ENCODE data around the gene DMRTA2.

Gene DMRTA2

GRCh38 chr1:50422946-50423669, at the start of gene DMRTA2:
DMRTA2 (minus strand) TSS chr1:50423443; CDS start chr1:50421536, 1,907 bp downstream.
- no peak for DNase-seq (ENCODE audit: low read depth)
- peak within 1 kb of the TSS; percentile 43 for H3K4me3 ChIP-seq (ENCODE audit: low read depth, low read length)
- no peak for TF ChIP-seq MYC (IDR thresholded peaks at IDR 0.05; ENCODE audit: low read depth, low read length)
- no peak for TF ChIP-seq MAX (IDR thresholded peaks at IDR 0.05; ENCODE audit: low read depth, low read length)
- TF ChIP-seq, protein P1, sequence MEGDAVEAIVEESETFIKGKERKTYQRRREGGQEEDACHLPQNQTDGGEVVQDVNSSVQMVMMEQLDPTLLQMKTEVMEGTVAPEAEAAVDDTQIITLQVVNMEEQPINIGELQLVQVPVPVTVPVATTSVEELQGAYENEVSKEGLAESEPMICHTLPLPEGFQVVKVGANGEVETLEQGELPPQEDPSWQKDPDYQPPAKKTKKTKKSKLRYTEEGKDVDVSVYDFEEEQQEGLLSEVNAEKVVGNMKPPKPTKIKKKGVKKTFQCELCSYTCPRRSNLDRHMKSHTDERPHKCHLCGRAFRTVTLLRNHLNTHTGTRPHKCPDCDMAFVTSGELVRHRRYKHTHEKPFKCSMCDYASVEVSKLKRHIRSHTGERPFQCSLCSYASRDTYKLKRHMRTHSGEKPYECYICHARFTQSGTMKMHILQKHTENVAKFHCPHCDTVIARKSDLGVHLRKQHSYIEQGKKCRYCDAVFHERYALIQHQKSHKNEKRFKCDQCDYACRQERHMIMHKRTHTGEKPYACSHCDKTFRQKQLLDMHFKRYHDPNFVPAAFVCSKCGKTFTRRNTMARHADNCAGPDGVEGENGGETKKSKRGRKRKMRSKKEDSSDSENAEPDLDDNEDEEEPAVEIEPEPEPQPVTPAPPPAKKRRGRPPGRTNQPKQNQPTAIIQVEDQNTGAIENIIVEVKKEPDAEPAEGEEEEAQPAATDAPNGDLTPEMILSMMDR (IDR thresholded peaks at IDR 0.05; ENCODE audit: low read depth, low read length): no peak
- TF ChIP-seq POLR2A (IDR thresholded peaks at IDR 0.05; ENCODE audit: extremely low read depth, insufficient read length): no peak

GRCh38 chr1:50471967-50472366, 48.7 kb upstream of the DMRTA2 start:
- no peak for DNase-seq (ENCODE audit: low read depth)
- H3K4me3 ChIP-seq (ENCODE audit: low read depth, low read length): no peak overlapping the region
- no peak for TF ChIP-seq POLR2A (IDR thresholded peaks at IDR 0.05; ENCODE audit: extremely low read depth, insufficient read length)
- no peak for TF ChIP-seq MYC (IDR thresholded peaks at IDR 0.05; ENCODE audit: low read depth, low read length)
- TF ChIP-seq, protein P1 (IDR thresholded peaks at IDR 0.05; ENCODE audit: low read depth, low read length): no peak
- no peak for TF ChIP-seq MAX (IDR thresholded peaks at IDR 0.05; ENCODE audit: low read depth, low read length)

DNA sequence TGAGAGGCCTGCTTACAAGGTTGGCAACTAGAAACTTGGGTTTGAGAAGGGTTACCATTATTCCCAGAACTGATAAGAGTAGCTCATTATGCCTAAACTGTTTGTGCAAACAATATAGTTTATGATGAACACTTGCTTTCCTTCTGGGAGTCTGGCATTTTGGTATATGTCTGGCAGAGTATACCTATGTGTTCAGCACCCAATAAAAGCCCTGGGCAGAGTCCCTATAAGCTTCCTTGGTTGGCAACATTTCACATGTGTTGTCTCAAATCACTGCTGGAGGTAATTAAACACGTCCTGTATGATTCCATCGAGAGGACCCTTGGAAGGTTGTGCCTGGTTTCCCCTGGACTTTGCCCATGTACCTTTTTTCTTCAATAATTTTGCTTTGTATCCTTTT, 39.7 kb upstream of the DMRTA2 start:
- no peak for TF ChIP-seq MYC (IDR thresholded peaks at IDR 0.05; ENCODE audit: low read depth, low read length)
- TF ChIP-seq, protein P1 (IDR thresholded peaks at IDR 0.05; ENCODE audit: low read depth, low read length): no peak
- no peak for TF ChIP-seq MAX (IDR thresholded peaks at IDR 0.05; ENCODE audit: low read depth, low read length)
- TF ChIP-seq POLR2A (IDR thresholded peaks at IDR 0.05; ENCODE audit: extremely low read depth, insufficient read length): no peak
- no peak for DNase-seq (ENCODE audit: low read depth)
- H3K4me3 ChIP-seq (ENCODE audit: low read depth, low read length): no peak overlapping the region

DNA sequence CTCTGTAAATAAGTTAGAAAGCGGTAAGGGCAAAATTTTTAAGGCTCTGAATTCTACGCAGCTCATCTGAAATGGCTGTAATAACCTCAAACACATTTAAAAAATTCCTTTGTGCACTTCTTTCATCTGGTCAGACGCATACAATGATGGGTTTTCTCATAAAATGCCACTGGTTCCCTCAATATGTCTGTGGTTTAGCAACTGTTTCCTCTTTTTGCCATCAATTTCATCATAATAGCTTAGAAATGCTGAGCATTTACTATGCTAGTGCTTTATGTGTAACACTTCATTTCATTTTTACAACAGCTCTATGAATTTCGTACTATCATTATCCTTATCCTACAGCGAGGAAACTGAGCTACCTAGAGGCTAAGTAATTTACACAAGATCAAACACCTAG, 35.3 kb upstream of the DMRTA2 start:
- DNase-seq (ENCODE audit: low read depth): peak; percentile 84
- no peak overlapping the region for H3K4me3 ChIP-seq (ENCODE audit: low read depth, low read length)
- TF ChIP-seq, protein P1 (IDR thresholded peaks at IDR 0.05; ENCODE audit: low read depth, low read length): no peak
- 0 out of 2 replicates have a peak, but pooled peaks have one; percentile 16 for TF ChIP-seq MAX (IDR thresholded peaks at IDR 0.05; ENCODE audit: low read depth, low read length)

DNA sequence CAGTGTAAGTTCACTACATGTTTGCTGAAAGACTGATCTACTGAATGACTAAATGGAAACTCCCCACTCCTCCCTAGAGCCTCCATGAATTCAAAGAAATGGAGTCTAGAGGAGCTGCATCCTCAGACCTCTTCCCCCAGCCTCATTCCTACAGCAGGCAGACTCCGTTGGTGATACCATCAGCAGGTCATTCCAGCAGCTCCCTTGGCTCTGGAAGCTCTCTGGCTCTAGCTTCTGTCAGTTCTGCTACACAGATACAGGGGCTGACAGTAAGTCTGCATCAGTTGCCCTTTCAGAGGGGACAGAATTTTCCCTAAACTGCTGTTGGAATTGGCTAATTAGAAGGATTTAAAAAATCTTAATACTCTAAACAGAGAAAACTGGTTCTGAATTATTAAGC, 31.7 kb upstream of the DMRTA2 start:
- no peak for DNase-seq (ENCODE audit: low read depth)
- H3K4me3 ChIP-seq (ENCODE audit: low read depth, low read length): no peak overlapping the region
- TF ChIP-seq, protein P1 (IDR thresholded peaks at IDR 0.05; ENCODE audit: low read depth, low read length): no peak
- no peak for TF ChIP-seq POLR2A (IDR thresholded peaks at IDR 0.05; ENCODE audit: extremely low read depth, insufficient read length)
- TF ChIP-seq MYC (IDR thresholded peaks at IDR 0.05; ENCODE audit: low read depth, low read length): no peak
- TF ChIP-seq MAX (IDR thresholded peaks at IDR 0.05; ENCODE audit: low read depth, low read length): no peak

All from NB4 (cell line).